HG03457 (cell line): ENCODE results near the gene PUSL1.

Source experiments
- ATAC-seq: cut with Tn5 transposase; IDR thresholded peaks from one replicate; pipeline ENCODE4 v1.9.1; 2021; ENCODE audit warnings: moderate number of reproducible peaks; ENCODE audit not compliant: unreplicated experiment

The PUSL1 gene, protein sequence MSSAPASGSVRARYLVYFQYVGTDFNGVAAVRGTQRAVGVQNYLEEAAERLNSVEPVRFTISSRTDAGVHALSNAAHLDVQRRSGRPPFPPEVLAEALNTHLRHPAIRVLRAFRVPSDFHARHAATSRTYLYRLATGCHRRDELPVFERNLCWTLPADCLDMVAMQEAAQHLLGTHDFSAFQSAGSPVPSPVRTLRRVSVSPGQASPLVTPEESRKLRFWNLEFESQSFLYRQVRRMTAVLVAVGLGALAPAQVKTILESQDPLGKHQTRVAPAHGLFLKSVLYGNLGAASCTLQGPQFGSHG

DNA sequence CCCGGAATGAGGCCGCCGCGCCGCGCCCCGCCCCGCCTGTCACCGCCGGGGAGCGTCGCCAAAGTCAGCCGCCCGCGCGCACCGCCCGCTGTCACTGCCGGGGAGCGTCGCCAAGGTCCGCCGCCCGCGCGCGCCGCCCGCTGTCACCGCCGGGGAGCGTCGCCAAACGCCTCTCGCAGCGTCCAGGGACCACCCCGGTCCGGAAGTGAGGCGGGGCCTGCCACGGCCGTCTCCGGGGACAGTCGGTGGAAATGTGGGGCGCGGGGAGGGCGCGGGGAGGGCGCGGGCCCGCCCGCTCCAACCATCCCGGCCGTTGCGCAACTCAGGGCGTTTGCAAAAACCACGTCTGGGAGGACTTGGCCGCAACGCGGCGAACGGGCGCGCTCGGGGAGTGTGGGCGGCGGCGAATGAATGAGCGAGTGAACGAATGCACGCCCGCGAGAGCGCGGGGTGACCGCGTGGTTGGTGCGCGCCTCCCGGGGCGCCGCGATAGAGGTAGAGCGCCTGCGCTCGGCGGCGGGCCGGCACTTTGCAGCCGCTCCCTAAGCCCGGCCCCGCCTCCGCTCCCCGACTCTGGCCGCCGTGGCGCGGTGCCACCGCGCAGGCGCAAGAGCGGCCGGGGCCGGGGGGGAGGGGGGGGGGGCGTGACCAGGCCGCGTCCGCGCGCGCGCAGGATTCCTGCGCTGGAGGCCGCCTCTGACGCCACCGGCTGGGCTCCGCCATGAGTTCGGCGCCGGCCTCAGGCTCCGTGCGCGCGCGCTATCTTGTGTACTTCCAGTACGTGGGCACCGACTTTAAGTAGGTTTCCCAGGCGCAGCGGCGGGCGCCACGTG is at the start of gene PUSL1, which contains the start of gene ACAP3:
PUSL1 (plus strand) TSS at position 675 of the 833 bp plus-strand sequence; CDS start at position 722, 47 bp downstream.
ACAP3 (minus strand) TSS at position 8 of the 833 bp plus-strand sequence. CDS start 115 bp downstream, outside the sequence.
- peak; percentile 44 for ATAC-seq

DNA sequence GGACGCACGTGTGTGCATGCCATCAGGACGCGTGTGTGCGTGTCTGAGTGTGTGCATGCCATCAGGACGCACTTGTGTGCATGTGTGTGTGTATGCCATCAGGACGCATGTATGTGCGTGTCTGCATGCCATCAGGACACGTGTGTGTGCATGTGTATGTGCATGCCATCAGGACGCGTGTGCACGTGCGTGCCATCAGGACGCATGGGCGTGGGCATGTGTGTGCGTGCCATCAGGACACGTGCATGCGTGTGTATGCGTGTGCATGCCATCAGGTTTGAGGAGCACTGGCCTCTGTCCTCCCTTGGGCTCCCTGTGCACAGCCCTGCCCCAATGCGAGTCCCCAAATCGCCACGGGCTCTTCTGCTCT is 49.3 kb upstream of the PUSL1 start:
- ATAC-seq = no peak

DNA sequence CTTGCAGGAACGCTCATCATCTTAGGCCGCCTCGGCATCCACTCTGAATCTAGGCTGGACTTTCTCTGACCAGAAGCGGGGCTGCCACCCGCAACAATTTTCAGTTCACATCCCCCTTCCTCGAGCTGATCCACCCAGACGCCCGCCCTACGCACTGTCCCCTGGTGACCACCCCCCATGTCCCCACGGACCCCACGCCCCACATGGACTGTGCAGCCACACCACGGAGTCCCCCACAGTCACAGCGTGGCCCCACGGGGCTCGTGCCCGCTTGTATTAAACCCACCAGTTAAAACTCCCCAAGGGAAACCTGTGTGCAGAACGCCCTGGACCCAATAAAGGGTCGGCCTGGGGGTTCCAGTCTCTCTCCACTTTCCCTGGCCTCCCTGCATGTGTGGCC is 48.9 kb upstream of the PUSL1 start:
- no peak for ATAC-seq

DNA sequence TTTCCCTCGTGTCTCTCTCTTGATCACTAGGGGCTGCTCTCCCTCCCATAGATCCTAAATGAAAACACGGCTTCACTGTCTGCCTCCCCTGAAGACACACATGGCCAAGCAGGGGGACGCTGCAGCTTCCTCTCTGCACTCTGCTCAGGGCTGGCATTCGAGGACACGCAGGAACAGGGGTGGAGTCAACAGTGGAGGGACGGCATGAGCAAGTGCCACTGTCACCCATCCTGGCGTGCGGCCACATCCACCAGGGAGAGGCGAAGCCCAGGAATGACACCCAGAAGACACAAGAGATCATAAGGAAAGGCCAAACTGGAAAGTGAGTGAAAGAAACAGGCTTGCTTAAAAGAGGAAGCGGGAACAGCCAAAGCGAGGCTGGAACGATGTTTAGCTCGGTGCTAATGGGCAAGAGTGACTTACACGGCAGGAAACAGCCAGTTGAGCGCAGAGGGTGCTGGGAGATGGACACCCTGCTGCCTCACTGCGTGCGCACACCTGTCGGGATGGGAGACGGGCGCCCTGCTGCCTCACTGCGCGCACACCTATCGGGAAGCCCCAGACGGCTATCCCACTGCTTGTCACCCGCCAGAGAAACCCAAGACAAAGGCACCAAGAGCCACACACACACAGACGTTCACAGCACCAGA is 48.3 kb upstream of the PUSL1 start:
- ATAC-seq = no peak

DNA sequence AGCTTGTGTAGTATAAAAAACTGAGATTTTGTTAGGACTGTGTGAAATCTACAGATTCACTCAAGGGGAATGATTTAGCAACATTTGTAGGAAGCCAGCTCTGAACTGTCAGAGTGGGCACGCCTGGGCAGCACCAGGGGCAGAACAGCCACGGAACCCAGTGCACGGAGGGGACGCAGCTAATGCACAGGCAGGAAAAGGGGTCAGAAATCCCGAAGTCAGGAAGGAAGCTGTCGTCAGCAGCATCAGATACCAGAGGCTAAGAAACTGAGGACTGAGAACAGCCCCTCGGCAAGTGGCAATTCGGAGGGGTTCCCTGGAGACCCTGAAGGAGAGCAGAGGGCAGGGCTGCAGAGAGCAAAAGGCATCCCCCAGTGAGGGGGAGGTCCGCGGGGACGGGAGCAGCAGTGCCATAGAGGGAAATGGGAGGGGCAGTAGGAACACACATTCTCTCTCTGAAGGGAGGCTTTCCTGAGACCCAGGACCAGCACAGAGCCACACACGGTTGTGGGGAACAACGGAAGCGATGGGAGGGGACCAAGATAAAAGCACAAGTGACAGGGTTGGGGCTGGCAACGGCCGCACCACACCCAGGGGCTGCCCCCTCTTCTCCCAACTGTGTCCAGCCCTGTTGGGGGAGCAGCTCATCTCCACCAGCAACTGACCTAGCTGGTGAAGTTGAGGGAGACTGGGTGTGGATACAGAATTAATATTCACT is 47.4 kb upstream of the PUSL1 start:
- no peak for ATAC-seq

DNA sequence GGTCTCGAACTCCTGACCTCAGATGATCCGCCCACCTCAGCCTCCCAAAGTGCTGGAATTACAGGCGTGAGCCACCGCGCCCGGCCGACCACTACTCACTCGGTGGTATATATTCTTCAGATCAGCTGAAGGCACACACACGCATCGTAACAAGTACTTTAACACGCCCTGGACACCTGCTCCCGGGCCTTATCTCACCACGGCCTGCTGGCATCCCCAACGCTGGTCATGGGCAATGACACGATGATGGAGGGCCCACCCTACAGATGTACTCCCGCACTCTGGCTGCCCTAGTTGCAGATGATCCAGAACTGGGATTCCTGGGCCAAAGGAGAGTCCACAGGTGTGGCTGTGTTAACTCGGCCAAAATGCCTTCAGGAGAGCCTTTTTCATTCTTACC is 46.3 kb upstream of the PUSL1 start:
- ATAC-seq = no peak

DNA sequence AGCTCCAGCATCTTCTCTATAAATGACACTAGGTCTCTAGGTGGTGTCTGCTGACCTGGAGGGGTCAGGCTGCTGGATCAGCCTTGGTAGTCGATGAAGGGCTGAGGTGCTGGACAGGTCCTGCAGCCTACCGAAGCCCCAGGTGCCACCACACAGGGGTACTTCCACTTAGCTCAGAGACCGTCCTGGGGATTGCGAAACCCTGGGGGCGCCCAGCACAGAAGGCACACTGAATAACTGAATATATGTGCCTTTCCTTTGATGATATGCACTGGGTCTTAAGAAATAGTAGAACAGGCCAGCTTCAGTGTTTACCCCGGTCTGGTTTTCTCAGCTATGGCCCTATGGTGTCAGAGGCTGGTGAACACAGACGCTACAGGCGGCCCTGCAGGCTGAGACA is 45.6 kb upstream of the PUSL1 start:
- no peak for ATAC-seq

DNA sequence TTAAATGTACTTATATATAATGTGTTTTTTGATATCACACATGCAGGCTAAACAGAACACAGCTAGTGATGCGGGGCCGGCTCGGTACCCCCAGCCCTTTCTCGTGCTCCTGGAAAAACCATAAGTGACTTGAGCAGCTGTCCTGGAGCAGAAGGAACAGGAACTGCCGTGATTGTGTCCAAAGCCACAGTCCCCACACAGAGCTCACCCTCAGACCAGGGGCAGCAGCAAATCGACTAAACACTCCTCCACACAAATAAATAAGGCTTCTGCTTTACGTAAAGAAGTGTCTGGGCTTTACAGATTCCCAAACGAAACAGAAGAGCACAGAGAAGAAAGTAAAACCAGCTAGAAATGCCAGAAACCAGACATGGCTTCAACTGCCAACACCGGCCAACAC is 44.4 kb upstream of the PUSL1 start:
- no peak for ATAC-seq

DNA sequence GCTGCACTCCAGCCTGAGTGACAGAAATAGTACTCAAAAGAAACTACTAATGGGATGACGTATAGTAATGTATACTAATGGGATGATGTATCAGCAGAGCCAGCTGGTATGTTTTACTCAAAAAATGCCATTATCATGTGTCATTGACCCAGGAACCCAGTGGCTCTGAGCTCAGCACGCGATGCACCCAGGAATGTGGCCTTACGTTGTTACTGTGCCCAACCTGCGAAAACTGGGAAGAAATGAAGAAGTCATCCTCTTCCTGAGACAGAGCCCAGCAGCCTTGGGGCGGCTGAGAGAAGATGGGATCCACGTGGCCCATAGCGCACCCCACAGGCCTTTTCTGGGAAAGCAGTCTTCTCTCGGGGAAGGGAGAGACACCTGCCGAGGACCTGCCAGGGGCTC is 43.5 kb upstream of the PUSL1 start:
- ATAC-seq = no peak

DNA sequence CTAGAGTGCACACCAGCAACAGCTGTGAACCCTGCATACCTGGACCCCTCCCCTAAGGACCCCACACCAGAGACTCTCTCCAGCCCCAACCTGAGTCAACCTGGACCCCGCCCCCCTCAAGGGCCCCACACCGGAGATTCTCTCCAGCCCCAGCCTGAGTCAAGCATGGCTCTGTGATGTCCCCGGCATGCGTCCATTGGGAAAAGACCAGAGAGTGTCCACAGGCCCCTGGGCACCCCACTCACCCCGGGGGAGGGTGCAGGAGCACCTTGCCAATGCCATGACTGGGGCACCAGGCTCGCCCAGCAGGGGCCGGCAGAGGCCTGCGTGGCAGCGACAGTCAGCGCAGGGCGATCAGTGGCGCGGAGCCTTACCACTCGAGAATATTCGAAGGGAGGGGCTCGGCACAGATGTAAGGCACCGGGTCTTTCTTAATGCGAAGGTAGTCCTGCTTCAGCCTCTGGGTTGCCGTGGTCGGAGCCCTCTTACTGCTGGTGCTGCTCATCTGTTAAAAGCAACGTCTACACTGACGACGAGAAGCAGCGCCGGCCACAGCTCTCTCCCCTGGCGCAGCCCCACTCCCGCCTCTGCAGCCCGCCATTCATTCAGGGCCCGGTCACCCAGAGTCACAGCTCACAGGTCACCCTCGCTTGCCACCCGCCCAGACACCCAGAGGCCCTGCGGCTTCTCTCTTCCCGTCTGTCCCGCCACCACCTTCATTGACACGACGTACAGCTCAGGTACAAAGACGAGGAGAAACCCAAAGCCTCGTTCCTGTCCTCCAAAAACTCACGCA is 40.7 kb upstream of the PUSL1 start:
- ATAC-seq = no peak

DNA sequence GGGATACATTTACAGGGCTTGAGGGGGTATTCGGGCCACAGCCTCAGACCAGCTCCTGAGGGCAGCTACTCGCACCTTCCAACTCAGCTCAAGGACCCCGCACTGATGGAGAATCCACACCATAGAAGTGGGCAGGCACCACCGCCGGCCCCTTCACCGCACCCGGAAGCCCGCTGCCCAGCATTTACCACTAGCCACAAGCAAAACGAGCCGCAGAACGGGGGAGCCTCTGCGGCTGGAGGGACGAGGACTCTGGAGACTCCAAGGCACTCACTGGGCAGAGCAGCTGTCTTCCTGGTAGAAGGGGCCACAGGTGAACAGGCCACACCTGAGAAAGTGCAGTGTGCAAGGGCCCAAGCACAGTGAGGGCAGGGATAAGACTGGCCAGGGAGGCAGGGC is 40.1 kb upstream of the PUSL1 start:
- no peak for ATAC-seq

DNA sequence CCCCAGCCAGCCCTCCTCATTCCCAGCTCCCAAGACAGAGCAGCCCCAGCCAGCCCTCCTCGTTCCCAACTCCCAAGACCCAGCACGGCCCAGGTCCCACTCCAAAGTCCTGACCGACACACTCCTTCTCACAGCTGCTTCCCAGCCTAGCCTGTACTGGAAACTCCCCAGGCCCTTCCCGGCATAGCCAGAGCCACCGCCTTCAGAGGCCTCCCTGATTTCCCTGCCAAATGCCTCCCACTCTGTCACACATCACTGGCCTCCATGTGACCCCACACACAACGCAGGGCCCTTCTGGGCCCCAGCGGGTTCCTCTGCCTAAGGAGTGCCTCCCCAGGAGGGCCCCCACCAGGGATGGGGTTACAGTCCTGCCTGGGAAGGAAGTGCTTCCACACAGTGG is 37.6 kb upstream of the PUSL1 start:
- no peak for ATAC-seq

DNA sequence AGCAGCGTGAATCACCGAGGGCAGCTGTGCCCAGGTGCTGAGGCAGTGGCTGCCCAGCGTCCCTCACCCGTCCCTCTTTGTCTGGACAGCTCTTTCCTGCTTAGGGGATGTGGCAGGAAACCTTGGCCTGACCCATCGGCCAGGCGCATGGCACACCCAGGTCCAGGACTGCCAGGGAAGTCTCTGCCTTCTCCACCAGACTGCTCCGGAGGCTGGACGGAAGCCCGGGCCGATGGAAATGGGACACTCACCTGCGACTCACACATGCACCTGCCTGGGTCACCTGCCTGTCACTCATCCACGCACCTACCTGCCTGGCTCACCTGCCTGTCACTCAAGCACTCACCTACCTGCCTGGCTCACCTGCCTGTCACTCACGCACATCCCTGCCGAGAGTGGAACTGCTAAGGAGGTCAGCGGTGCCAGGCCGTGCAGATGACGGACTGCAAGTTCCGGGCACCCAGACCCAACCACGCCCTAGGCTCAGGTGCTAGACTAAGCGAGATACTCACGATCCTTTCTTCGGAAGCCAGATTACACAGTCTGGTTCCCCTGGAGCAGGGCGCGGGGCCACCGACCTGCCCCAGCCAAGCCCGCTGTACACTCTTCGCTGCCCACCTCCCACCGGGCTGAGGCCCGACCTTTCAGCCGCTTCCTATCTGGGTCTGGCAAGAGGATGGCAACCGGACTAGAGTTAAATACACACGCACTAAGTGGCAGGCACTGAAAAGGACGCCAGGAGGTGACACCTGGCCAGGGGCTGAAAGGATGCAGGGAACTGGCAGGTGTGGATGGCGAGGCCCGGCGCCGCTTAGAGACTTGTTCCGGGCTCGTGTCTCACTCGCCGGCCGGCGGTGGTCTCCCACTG is 35.8 kb upstream of the PUSL1 start:
- no peak for ATAC-seq

DNA sequence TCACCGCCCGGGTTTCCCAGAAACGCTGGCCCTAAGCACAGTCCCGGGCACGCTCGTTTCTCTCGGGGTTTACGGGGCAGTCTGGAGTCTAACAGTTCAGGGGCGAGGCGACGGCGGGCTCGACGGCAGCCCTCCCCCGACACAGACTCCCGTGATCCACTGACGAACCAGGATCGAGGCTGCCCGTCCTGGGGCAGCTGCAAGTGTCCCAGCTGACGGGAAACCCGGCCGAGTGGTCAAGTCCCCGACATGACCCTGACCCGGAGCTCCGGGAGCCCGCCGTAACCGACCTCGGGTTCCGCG is 35.2 kb upstream of the PUSL1 start:
- ATAC-seq = no peak

DNA sequence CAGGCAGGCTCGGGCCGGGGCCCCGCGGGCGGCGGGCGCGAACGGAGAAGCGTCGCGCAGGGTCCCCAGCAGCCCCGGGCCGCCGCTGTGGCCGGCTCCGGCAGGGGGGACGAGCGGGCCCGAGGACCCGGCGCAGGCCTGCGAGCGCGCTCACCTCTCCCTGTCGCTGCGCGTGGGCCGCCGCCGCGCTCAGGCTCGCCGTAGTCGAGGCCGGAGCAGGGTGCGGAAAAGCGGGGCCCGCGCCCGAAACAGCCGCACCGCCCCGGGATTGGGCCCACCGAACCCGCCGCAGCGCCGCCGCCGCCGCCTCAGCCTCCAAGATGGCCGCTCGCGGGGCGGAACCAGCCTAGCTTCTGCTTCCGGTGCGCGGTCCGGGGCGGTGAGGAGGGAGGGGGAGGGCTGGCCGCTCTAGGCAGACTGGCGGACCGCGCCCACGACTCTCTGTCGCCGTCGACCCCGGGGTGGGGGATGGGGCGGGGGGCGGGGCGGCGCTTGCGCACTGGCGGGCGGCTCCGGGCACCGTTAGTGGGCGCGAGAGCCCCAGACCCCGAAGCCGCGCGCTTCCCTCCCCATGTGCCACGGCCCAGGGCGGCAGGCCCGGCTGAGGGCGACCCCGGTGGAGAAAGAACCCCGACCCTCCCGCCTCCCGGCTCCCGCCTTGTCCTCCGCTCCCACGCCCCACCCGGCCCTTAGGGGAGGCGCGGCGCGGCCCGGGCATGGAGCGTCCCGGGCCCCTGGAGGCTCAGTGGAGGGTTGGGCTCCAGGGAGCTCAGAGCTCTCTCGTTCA is 34.7 kb upstream of the PUSL1 start, which contains the start of gene UBE2J2:
UBE2J2 (minus strand) TSS at position 343 of the 787 bp plus-strand sequence. CDS start 5,862 bp downstream, outside the sequence.
- peak; percentile 69 for ATAC-seq

DNA sequence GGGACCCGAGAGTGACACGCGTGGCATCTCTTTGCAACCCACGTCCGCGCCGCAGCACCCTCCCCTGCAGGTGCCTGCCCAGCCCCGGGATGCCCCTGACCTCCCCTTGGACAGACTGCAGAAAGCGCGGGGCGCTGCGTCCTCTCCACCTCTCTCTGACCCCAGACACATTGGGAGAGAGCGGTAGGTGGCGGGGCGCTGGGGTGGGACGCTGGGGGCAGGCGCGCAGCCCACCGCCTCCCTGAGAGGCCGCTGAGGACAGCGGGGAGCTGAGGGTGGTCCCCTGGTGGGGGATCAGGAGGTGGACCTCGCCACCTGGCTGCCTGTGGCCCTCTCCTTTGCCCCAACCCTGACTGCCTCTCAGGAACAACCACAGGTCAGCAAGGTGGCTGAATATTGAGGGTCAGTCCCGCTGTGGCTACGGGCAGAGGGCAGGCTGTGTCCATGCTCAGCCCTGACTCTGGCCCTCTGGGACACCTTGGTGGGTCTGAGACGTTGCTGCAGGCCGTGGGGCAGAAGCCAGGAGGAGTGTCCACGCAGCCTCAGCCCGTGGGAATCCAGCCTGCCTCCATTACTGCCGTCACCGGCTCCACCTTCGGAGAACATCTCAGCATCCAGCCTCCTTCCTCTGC is 34.0 kb upstream of the PUSL1 start:
- ATAC-seq = no peak

DNA sequence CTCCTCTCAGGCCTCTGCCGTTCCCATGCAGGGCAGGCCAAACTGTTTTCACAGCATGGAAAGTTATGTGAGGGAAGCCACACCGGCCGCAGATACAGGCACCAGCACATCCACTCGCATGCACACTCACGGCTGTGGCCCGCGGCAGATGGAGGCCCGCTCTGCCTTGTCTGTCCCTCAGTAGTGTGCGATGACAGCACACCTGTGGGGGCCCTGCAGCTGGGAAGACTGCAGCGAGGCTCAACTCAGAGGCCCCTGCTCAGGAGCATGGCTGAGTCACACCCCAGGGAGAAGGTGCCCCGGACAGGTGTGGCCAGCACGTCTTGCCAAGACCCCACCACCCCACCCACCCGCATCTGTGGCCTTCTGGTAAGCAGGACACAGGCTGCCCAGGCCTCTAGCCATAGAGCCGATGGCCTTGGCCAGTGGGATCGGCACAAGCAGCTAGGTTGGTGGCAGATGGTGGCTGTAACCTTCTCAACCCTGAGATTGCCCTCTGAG is 33.4 kb upstream of the PUSL1 start:
- no peak for ATAC-seq

DNA sequence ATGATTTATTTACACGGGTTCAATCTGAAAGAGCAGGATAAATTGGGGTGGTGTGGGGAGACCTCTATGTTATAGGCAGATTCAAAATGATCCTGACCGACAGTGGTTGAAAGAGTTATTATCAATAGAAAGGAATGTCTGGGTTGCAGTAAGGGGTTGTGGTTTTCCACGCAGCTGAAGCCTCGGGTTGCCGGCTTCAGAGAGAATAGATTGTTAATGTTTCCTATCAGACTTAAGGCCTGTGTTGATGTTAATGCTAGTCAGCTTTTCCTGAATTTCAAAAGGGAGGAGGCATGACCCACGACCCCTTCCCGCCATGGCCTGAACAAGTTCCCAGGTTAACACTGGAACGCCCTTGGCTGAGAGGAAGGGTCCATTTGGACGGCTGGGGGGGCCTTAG is 32.6 kb upstream of the PUSL1 start:
- no peak for ATAC-seq
